HG03108 (cell line): ENCODE data around the gene RYR1.
"Not testable (repeated sequence)": the region's sequence is repeated elsewhere in the genome, so short reads cannot be mapped to it uniquely, and the experiment has no call there.

Experiments
- ATAC-seq: cut with Tn5 transposase; IDR thresholded peaks from one replicate; pipeline ENCODE4 v1.9.1; 2021; ENCODE audit warnings: moderate library complexity; ENCODE audit not compliant: unreplicated experiment

Gene RYR1

GRCh38 chr19:38558933-38559332, 125.4 kb downstream of the RYR1 start:
- not testable (repeated sequence) for ATAC-seq

- peak; percentile 60 for ATAC-seq
Observed at GRCh38 chr19:38559428-38560401, 126.2 kb downstream of the RYR1 start.

GRCh38 chr19:38561053-38561606, 127.6 kb downstream of the RYR1 start:
- ATAC-seq: no peak

- ATAC-seq: no peak
Observed at GRCh38 chr19:38561658-38562057, 128.2 kb downstream of the RYR1 start.

GRCh38 chr19:38562096-38562495, 128.6 kb downstream of the RYR1 start:
- no peak for ATAC-seq

- ATAC-seq: no peak
Observed at GRCh38 chr19:38563475-38563874, 130.0 kb downstream of the RYR1 start.

GRCh38 chr19:38564981-38565690, 131.6 kb downstream of the RYR1 start:
- no peak for ATAC-seq

- no peak for ATAC-seq
Observed at GRCh38 chr19:38565691-38566105, 132.2 kb downstream of the RYR1 start.

GRCh38 chr19:38569368-38569983, 136.0 kb downstream of the RYR1 start:
- ATAC-seq: no peak

- ATAC-seq: no peak
Observed at GRCh38 chr19:38571682-38572081, 138.2 kb downstream of the RYR1 start.

GRCh38 chr19:38577826-38578225, 144.3 kb downstream of the RYR1 start:
- no peak for ATAC-seq

- ATAC-seq: not testable (repeated sequence)
Observed at GRCh38 chr19:38579304-38579703, 145.8 kb downstream of the RYR1 start.

GRCh38 chr19:38580080-38580479, 146.6 kb downstream of the RYR1 start:
- no peak for ATAC-seq

- ATAC-seq: peak; percentile 78
Observed at GRCh38 chr19:38583219-38583984, 149.9 kb downstream of the RYR1 start.

- ATAC-seq: no peak
Observed at GRCh38 chr19:38583985-38584305, 150.5 kb downstream of the RYR1 start.

GRCh38 chr19:38587562-38587961, 154.1 kb downstream of the RYR1 start:
- ATAC-seq: no peak

- no peak for ATAC-seq
Observed at GRCh38 chr19:38588041-38588440, 154.6 kb downstream of the RYR1 start.

- ATAC-seq: no peak
Observed at GRCh38 chr19:38592940-38593339, 159.4 kb downstream of the RYR1 start.

- no peak for ATAC-seq
Observed at GRCh38 chr19:38596057-38596981, 162.8 kb downstream of the RYR1 start.

GRCh38 chr19:38597075-38597474, 163.6 kb downstream of the RYR1 start:
- no peak for ATAC-seq
